ENCODE measurements around the gene SPDYE3.
"Not testable (repeated sequence)": the region's sequence is repeated elsewhere in the genome, so short reads cannot be mapped to it uniquely, and the experiment has no call there.

Gene SPDYE3

DNA sequence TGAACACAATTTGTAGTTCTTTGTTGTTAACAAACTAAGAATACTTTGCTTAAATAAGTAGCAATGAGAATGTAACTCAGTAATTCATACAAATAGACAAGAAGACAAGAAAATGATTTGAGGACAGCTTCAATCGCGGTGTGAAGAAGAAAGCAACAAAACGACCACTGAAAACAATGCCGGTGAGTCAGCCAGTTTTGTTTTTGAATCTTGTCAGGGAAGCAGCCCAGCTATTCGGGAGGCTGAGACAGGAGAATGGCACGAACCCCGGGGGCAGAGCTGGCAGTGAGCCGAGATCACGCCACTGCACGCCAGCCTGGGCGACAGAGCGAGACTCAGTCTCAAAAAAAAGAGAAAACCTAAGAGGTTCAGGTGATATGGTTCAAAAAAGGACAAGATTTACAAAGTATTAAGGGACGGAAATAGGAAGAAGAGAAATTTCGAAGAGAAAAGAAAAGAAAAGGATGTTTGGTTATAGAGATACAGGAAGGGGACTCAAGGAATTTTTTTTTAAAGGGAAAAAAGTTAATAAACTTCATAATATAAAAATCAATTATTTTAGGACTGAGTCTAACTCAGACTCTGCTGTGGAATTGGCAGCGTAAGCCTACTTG, 30.7 kb downstream of the SPDYE3 start:
- Mint-ChIP-seq H3K4me1 (peaks cover 42% of the 10 kb centered on the region), H3K4me3 (peak overlapping the region; percentile 74), H3K27ac (peak overlapping the region; percentile 81)
- H3K27me3 Mint-ChIP-seq, H3K9me3 Mint-ChIP-seq, H3K36me3 Mint-ChIP-seq: not testable (repeated sequence)

DNA sequence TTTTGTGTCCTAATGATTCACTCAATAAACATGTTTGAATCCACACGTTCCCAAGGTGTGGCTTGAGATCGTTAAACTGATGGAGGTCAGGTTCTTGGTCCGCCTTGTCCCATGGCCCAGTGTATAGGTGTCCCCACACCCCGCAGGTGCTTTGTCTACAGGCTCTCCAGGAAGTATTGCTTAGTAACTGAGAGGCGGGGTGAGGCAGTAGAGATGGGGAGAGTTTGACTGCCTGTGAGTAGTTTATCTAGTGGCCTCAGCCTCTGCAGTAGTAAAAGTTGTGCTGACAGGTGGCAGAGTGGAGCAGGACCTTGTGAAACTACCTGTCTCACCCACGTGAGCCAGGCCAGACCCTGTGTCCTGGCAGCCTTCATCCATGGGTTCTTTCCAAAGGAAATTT, 33.8 kb downstream of the SPDYE3 start:
- not testable (repeated sequence) for H3K9me3 Mint-ChIP-seq, H3K36me3 Mint-ChIP-seq, H3K27me3 Mint-ChIP-seq
- peak overlapping the region; percentile 26 for H3K4me3 Mint-ChIP-seq
- peak overlapping the region; percentile 81 for H3K27ac Mint-ChIP-seq
- H3K4me1 Mint-ChIP-seq = peaks cover 51% of the 10 kb centered on the region

- Mint-ChIP-seq H3K9me3 (no peaks in the 10 kb centered on the region), H3K4me1 (peaks cover 45% of the 10 kb centered on the region), H3K4me3 (no peak overlapping the region), H3K36me3 (peaks cover 7% of the 10 kb centered on the region), H3K27me3 (no peaks in the 10 kb centered on the region), H3K27ac (peak overlapping the region; percentile 2)
Observed at GRCh38 chr7:100342765-100343164, 35.3 kb downstream of the SPDYE3 start.

- Mint-ChIP-seq H3K27ac (peak overlapping the region; percentile 97), H3K4me3 (peak overlapping the region; percentile 74), H3K36me3 (peaks cover 13% of the 10 kb centered on the region), H3K4me1 (peaks cover 37% of the 10 kb centered on the region)
- not testable (repeated sequence) for H3K27me3 Mint-ChIP-seq, H3K9me3 Mint-ChIP-seq
Observed at GRCh38 chr7:100344124-100344559, 36.6 kb downstream of the SPDYE3 start.

DNA sequence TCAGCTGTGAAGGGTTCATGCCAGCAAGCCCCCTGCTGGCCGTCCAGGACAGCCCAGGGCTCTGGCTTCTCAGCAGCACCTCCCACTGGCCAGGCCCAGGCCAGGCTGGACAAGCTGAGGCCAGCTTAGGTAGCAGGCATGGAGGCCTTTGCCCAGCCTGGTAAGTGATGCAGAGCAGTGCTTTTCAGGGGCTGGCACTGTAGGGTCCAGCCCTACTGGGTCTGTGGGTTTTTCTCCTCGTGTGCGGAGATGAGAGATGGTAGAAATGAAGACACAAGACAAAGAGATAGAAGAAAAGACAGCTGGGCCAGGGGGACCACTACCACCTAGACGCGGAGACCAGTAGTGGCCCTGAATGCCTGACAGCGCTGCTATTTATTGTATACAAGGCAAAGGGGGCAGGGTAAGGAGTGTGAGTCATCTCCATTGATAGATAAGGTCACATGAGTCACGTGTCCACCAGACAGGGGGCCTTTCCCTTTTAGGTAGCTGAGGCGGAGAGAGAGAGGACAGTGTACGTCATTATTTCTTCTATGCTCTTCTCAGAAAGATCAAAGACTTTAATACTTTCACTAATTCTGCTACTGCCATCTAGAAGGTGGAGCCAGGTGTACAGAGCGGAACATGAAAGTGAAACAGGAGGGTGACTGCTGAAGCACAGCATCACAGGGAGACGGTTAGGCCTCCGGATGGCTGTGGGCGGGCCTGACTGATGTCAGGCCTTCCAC, 37.2 kb downstream of the SPDYE3 start:
- peak overlapping the region; percentile 74 for H3K4me3 Mint-ChIP-seq
- peak overlapping the region; percentile 97 for H3K27ac Mint-ChIP-seq
- H3K27me3 Mint-ChIP-seq, H3K9me3 Mint-ChIP-seq: not testable (repeated sequence)
- peaks cover 17% of the 10 kb centered on the region for H3K36me3 Mint-ChIP-seq
- H3K4me1 Mint-ChIP-seq = peaks cover 35% of the 10 kb centered on the region

GRCh38 chr7:100345288-100345672, 37.8 kb downstream of the SPDYE3 start:
- H3K4me3 Mint-ChIP-seq, H3K9me3 Mint-ChIP-seq, H3K27me3 Mint-ChIP-seq, H3K27ac Mint-ChIP-seq: not testable (repeated sequence)
- peaks cover 19% of the 10 kb centered on the region for H3K36me3 Mint-ChIP-seq
- peaks cover 36% of the 10 kb centered on the region for H3K4me1 Mint-ChIP-seq

DNA sequence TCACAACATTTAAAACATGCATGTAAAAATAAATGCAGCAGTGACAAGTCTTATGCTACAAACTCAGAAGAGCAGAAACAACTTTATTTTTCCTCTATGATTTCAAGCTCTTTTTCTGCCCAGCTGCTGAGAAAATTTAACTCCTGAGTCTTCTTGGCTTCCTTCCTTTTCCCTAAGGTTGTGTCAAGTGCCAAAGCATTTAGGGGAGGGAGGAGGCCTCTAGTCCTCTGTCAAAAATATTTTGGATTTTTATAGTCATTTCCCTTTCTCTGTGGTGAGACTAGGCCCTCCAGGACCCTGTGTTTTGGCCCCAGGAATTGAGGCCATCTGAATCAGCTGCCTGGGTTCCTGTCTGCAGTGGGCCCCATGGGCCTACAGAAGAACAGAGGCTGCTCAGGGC, 39.4 kb downstream of the SPDYE3 start:
- Mint-ChIP-seq H3K9me3 (no peaks in the 10 kb centered on the region), H3K4me1 (peaks cover 43% of the 10 kb centered on the region), H3K36me3 (peaks cover 21% of the 10 kb centered on the region), H3K27ac (no peak overlapping the region), H3K27me3 (no peaks in the 10 kb centered on the region), H3K4me3 (no peak overlapping the region)

DNA sequence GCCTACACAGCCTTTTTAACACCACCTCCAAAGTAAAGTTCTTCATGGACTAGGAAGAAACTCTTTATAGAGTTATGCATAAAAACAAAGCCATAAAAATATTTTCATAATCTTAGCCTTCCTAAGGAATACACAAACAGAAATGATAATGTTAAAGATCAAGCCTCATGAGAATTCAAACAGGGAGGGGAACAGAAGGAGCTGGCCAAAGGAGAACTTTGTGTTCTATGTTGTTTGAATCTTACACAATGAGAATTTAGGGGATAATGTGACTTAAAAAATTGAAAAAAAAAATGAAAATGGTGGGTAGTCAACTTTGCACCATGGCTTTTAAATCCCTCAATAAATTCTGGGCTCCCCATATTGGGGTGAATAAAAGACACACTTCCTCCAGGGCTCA, 41.3 kb downstream of the SPDYE3 start:
- Mint-ChIP-seq H3K4me1 (peaks cover 44% of the 10 kb centered on the region), H3K9me3 (no peaks in the 10 kb centered on the region), H3K36me3 (peaks cover 21% of the 10 kb centered on the region), H3K27me3 (no peaks in the 10 kb centered on the region), H3K4me3 (no peak overlapping the region), H3K27ac (peak overlapping the region; percentile 82)

DNA sequence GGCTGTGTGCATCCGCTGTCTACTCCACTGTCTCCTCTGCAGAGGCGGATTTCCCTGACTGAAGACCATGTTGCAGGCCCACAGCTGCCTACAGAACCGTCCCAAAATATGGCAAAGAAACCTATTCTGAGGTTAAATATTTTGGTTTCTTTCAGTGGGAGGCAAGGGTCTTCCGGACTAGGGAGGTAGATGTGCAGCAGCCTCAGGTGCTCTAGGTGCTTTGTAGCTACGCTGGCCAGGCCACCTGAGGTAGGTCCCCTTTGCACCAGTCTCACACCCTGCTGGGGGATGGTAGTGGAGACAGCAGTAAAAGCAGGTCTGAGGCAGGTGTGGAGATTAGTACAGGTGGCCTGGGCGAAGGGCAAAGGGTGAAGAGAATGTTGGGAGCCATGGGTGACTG, 42.3 kb downstream of the SPDYE3 start:
- H3K4me3 Mint-ChIP-seq = no peak overlapping the region
- no peaks in the 10 kb centered on the region for H3K27me3 Mint-ChIP-seq
- peaks cover 22% of the 10 kb centered on the region for H3K36me3 Mint-ChIP-seq
- H3K9me3 Mint-ChIP-seq = no peaks in the 10 kb centered on the region
- H3K27ac Mint-ChIP-seq = peak overlapping the region; percentile 62
- H3K4me1 Mint-ChIP-seq = peaks cover 41% of the 10 kb centered on the region

DNA sequence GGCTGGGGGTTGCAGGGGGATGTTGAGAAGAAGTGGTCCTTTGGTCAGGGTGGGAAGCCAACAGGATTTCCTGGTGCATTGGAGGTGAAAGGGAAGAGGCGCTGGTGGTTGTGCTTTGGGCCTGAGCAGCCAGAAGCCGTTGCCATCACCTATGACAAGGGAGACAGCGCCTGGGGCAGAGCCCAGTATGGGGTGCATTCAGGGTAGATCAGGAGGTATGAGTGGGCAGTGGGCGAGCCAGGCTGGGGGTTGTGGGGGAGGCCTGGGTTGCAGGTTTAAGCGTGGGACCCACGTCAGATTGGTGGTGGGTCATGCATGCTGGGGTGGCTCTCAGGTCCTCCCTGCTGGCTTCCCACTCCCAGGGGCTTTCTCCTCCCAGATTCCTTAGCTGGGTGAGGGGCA, 44.2 kb downstream of the SPDYE3 start:
- H3K4me1 Mint-ChIP-seq = peaks cover 36% of the 10 kb centered on the region
- no peaks in the 10 kb centered on the region for H3K27me3 Mint-ChIP-seq
- H3K36me3 Mint-ChIP-seq = peaks cover 23% of the 10 kb centered on the region
- H3K9me3 Mint-ChIP-seq = no peaks in the 10 kb centered on the region
- peak overlapping the region; percentile 60 for H3K4me3 Mint-ChIP-seq
- H3K27ac Mint-ChIP-seq = peak overlapping the region; percentile 51

- H3K9me3 Mint-ChIP-seq, H3K27me3 Mint-ChIP-seq, H3K27ac Mint-ChIP-seq: not testable (repeated sequence)
- Mint-ChIP-seq H3K4me1 (peaks cover 36% of the 10 kb centered on the region), H3K36me3 (peaks cover 20% of the 10 kb centered on the region), H3K4me3 (peak overlapping the region; percentile 73)
Observed at GRCh38 chr7:100352230-100352781, 44.8 kb downstream of the SPDYE3 start.

GRCh38 chr7:100352984-100353684, 45.6 kb downstream of the SPDYE3 start:
- Mint-ChIP-seq H3K4me3 (peak overlapping the region; percentile 73), H3K27ac (no peak overlapping the region), H3K4me1 (peaks cover 36% of the 10 kb centered on the region), H3K9me3 (no peaks in the 10 kb centered on the region), H3K27me3 (no peaks in the 10 kb centered on the region), H3K36me3 (peaks cover 15% of the 10 kb centered on the region)

DNA sequence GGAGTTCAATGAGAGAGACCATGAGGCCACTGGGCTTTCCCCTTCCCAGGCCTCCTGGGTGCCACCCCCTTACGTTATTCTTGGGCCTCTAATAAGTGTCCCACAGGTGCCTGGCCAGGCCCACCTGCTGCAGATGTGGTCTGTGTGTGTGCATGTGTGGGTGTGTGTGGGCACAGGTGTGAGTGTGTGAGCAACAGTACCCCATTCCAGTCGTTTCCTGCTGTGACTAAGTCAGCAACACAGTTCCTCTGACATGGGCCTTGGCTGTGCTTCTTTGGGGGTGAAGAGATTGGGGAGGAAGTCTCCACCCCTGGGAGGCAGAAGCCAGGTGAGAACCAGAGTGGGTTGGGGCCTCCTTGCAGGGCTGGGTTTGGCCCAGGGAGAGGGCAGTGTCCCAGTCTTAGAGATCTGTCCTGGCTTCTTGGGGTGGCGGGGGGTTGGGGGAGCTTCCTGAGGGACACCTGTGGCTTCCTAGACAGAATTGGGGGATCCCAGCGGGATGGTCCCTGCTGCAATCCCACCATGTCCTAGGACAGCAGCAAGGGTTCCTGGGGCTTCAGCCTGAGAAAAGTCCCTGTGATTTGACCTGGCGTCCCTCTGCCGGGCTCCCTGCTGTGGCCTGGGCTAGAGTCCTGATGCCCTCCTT, 46.3 kb downstream of the SPDYE3 start:
- peak overlapping the region; percentile 73 for H3K4me3 Mint-ChIP-seq
- peaks cover 14% of the 10 kb centered on the region for H3K36me3 Mint-ChIP-seq
- H3K27me3 Mint-ChIP-seq = no peaks in the 10 kb centered on the region
- H3K27ac Mint-ChIP-seq = peak overlapping the region; percentile 68
- peaks cover 36% of the 10 kb centered on the region for H3K4me1 Mint-ChIP-seq
- H3K9me3 Mint-ChIP-seq = no peaks in the 10 kb centered on the region

DNA sequence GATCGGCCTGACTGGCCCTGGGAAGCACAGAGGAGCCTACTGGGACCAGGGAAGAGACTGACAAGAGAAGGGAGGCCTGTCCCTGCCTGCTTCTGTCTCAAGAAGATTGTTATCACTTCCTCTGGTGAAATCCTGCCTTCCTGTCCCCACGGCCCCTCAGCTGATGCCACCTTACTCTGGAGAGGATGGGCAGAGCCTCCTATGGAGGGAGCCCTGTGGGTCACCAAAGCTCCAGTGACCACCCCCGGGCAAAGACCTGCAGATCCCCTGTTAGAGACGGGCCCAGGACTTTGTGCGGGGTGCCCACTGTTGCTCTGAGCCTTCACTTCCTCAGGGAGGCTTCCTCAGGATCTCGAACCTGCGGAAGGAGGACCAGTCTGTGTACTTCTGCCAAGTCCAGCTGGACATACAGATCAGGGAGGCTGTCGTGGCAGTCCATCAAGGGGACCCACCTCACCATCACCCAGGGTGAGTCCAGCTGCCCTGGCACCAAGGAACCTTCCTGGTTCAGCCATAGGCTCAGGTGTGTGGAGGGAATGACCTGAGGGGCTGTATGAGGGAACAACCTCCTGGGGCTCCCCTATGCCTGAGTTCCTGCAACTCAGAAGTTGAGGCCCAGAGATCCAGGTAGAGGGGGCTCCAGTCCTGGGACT, 49.0 kb downstream of the SPDYE3 start:
- Mint-ChIP-seq H3K27me3 (no peaks in the 10 kb centered on the region), H3K9me3 (no peaks in the 10 kb centered on the region), H3K36me3 (peaks cover 12% of the 10 kb centered on the region), H3K4me3 (no peak overlapping the region), H3K27ac (no peak overlapping the region), H3K4me1 (peaks cover 21% of the 10 kb centered on the region)

DNA sequence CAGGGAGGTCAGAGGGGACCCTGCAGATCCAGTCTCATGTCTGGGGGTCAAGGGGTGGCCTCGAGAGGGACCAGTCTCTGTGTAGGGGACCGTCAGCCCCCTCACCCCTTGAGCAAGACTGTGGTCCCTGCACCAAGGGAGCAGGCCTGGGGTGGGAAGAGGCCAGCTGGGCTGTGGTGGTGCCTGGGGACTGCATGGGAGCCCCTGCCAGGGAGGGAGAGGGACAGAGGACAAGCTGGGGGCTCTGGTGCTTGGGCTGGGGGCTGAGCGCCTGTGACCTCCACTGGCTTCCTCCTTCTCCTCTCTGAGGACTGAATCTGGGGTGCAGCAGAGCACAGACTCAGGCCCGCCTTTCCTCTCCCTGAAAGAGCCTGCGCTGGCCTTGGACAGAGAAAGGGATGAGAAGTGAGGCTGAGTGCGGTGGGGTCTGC, 49.6 kb downstream of the SPDYE3 start:
- Mint-ChIP-seq H3K36me3 (peaks cover 13% of the 10 kb centered on the region), H3K4me1 (peaks cover 18% of the 10 kb centered on the region), H3K9me3 (no peaks in the 10 kb centered on the region), H3K27ac (peak overlapping the region; percentile 35), H3K27me3 (no peaks in the 10 kb centered on the region), H3K4me3 (no peak overlapping the region)

Measured in activated naive CD4-positive, alpha-beta T cell treated with anti-CD3 and anti-CD28 coated beads, Interleukin-2, amount 50 U/mL, for 24 hours (primary cell).